GM20000 (cell line): Measurements from ENCODE around the gene PTPRQ.

Source experiments
- DNase-seq: peaks from one replicate; pipeline ENCODE4 v3.0.0; 2012; ENCODE audit warnings: low spot score
- TF ChIP-seq, protein P1 (sequence below): IDR thresholded peaks from 2 replicates; pipeline ENCODE4 v1.5.1; 2012; ENCODE audit warnings: mild to moderate bottlenecking, control low read depth; ENCODE audit errors: extremely low read depth, missing control alignments

The PTPRQ gene

DNA sequence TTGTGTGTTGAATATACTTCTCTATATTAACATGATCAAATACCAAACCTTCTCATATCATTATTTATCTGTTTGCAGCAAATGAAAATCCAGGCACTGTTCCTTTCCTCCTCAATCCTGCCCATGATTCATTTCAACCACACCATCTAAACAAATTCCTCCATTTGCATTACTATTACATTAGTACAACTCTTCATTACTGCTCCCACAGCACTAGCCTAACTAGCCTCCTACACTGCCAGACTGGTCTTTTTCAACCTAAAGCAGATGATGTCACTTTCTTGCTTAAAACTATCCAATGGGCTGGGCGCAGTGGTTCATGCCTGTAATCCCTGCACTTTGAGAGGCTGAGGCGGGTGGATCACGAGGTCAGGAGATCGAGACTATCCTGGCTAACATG is 146.1 kb downstream of the PTPRQ start:
- DNase-seq: no peak
- TF ChIP-seq, protein P1, sequence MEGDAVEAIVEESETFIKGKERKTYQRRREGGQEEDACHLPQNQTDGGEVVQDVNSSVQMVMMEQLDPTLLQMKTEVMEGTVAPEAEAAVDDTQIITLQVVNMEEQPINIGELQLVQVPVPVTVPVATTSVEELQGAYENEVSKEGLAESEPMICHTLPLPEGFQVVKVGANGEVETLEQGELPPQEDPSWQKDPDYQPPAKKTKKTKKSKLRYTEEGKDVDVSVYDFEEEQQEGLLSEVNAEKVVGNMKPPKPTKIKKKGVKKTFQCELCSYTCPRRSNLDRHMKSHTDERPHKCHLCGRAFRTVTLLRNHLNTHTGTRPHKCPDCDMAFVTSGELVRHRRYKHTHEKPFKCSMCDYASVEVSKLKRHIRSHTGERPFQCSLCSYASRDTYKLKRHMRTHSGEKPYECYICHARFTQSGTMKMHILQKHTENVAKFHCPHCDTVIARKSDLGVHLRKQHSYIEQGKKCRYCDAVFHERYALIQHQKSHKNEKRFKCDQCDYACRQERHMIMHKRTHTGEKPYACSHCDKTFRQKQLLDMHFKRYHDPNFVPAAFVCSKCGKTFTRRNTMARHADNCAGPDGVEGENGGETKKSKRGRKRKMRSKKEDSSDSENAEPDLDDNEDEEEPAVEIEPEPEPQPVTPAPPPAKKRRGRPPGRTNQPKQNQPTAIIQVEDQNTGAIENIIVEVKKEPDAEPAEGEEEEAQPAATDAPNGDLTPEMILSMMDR: no peak

DNA sequence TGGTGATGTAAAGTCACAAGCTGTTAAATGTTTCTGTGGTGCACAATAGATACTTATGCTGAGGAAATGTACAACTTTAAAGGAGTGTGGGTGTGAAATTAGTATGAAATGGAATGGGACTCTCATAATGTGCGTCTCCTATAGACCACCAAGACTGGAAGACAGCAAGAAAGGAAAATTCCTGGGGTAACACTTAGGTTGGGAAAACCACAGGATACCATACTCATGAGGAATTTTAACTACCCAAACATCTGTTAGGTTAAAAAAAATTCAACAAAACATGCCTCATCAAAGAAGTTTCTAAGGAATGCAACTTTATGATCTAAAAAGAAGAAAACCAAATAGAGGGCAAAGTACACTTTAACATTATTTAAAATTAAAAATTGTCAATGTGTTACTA is 149.7 kb downstream of the PTPRQ start:
- no peak for DNase-seq
- TF ChIP-seq, protein P1: no peak

DNA sequence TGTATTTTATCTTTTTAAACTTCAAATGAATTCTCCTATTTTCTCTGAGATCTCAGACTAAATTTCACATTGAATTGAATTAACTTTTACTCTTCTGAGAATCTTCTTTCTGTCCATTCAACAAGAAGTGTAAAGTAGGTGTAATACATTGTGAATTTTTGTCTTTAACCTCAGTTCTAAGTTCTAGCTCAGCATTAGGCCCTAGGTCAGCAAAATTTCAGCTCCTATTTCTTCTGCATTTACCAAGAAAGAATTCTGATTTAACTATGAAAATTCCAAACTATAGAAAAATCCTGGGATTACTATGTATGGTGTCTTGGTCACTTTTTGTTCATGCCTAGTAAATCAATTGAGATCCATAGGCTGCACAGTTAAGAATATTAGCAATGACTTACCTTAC is 152.5 kb downstream of the PTPRQ start:
- TF ChIP-seq, protein P1: no peak
- DNase-seq: no peak

DNA sequence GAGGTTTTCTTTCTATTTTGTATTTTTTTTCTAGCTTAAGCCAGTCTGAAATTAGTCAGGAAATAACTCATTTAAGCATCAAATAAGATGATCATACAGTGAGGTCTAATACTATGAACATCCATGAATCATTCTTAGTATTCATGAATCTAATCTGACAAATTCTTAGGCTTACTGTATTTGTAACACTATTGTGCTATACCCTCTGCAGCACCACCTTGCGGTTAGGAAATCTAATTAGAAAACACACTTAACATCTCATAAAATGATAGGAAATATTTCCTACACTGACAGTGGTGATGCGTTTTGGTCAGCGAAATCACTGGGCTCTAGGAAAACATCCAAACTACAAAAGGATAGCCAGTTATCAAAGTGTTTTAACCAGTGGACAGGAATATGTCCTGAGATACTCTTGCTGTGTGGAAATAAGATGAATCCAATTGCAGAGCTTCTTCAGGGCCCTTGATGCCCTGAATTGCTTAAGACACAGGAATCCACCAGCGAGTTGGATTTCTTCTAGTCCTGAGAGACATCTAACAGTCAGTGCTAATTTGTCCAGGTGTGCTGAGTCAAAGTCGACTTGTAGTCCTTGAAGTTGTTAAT is 154.1 kb downstream of the PTPRQ start:
- DNase-seq: no peak
- TF ChIP-seq, protein P1: no peak

DNA sequence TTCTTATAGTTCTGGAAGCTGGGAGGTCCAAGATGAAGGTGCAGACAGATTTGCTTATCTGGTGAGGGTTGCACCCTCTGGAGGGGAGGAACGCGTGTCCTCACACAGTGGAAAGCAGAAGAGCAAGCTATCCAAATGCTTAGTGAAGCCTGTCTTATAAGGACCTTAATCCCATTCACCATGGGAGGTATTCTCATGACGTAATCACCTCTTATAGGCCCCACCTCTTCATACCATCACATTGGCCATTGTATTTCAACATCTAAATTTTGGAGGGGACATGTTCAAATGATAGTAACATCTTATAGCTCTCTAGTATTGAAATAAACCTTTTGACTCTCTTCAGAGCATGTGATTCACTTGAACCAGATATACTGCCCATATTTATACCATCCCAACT is 158.4 kb downstream of the PTPRQ start:
- TF ChIP-seq, protein P1: no peak
- no peak for DNase-seq

DNA sequence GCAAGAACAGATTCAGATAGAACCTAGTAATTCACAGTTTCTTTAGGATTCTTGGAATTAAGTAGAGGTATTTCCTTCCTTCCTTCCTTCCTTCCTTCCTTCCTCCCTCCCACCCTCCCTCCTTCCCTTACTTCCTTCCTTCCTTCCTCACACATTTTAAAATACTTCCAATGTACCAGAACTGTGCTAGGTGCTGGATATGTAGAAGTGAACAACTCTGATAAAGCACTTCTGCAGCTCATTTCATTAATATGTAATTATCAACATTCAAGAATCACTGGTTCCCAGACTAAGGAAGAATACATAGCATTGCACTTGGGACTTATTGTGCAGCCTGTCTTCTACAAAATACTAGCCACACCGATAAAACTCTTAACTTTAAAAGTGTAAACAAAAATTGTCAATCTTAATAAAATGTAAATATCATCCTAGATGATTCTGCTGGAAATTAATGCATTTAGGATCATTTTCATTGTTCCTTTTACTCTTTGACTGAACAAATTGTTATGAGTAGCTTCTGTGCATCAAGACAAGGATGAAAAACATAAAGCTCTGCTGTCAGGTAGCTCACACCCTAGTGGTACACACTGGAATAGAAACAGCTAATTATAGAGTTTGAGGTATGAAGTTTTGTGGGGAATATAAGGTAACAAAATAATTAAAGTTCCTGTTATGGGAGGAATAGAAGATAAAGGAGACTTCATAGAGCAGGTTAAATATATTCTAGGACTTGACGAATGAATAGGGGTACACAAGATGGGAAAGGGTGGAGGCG is 163.5 kb downstream of the PTPRQ start:
- TF ChIP-seq, protein P1: no peak
- no peak for DNase-seq

DNA sequence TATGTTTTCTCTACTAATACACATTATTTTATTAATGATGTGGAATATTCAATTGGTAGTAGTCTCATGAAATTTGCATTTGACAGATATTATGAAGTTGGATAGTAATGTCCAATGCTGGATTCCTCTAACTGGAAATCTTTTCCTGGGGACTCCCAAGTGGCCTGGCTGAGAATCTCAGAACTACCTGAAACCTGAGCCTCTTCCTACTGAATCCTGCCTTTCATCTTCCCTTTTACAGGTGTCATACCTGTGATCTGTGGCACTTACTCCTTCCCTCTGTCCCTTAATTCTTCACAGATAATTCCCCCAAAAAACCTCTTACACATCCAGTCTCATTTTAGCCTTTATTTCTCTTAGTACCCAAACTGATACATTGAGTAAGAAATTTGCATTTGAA is 173.7 kb downstream of the PTPRQ start:
- TF ChIP-seq, protein P1: no peak

More for the DNA sequence above, 173.7 kb downstream of the PTPRQ start:
- DNase-seq: no peak
